Measurements from ENCODE around the gene DLGAP3.

DNA sequence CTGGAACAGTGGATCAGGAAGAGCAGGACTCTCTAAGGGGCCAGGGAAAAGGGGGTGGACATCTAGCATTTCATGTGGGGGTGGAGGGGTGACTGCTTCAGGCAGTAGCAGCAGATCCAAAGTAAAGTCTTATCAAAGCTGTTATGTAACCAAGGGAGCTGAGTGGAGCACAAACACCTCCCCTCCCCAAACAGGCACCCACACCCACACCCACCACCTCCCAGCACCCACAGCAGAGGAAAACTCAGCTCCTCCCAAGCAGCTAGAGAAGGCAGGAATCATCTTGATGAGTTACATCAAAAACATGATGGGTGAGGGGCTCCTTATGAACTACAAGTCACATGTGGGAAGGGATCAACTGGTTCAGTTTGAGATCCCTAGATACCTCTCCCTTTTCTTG is 6.0 kb downstream of the DLGAP3 start:
- no peak for TF ChIP-seq SIN3A (IDR thresholded peaks at IDR 0.05; ENCODE audit: low read depth)
- TF ChIP-seq POLR2AphosphoS5 (IDR thresholded peaks at IDR 0.05; ENCODE audit: low read depth, low read length), result no peak
- TF ChIP-seq, protein P1, sequence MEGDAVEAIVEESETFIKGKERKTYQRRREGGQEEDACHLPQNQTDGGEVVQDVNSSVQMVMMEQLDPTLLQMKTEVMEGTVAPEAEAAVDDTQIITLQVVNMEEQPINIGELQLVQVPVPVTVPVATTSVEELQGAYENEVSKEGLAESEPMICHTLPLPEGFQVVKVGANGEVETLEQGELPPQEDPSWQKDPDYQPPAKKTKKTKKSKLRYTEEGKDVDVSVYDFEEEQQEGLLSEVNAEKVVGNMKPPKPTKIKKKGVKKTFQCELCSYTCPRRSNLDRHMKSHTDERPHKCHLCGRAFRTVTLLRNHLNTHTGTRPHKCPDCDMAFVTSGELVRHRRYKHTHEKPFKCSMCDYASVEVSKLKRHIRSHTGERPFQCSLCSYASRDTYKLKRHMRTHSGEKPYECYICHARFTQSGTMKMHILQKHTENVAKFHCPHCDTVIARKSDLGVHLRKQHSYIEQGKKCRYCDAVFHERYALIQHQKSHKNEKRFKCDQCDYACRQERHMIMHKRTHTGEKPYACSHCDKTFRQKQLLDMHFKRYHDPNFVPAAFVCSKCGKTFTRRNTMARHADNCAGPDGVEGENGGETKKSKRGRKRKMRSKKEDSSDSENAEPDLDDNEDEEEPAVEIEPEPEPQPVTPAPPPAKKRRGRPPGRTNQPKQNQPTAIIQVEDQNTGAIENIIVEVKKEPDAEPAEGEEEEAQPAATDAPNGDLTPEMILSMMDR (IDR thresholded peaks at IDR 0.05 in 2 of 3, conservative IDR thresholded peaks at IDR 0.05 in 1 of 3; ENCODE audit: borderline replicate concordance in 1 of 3, insufficient read depth in 1 of 3, low read depth in 2 of 3, low read length in 2 of 3), result no peak
- no peak for TF ChIP-seq FOSL1 (IDR thresholded peaks at IDR 0.05; ENCODE audit: low read depth)
- TF ChIP-seq EZH2phosphoT487 (IDR thresholded peaks at IDR 0.05; ENCODE audit: borderline replicate concordance), result no peak
- no peak for TF ChIP-seq POLR2A (IDR thresholded peaks at IDR 0.05; ENCODE audit: borderline replicate concordance, extremely low read depth, insufficient read depth, insufficient read length)
- no peak for TF ChIP-seq JUND (IDR thresholded peaks at IDR 0.05)
- TF ChIP-seq EZH2 (IDR thresholded peaks at IDR 0.05), result no peak
- no peak for TF ChIP-seq MAX (IDR thresholded peaks at IDR 0.05)
- TF ChIP-seq CEBPB (IDR thresholded peaks at IDR 0.05; ENCODE audit: low read depth), result no peak

All from HCT116 (cell line).